ENCODE results near the gene MOV10.
"Not testable (repeated sequence)": the region's sequence is repeated elsewhere in the genome, so short reads cannot be mapped to it uniquely, and the experiment has no call there.

Gene MOV10

DNA sequence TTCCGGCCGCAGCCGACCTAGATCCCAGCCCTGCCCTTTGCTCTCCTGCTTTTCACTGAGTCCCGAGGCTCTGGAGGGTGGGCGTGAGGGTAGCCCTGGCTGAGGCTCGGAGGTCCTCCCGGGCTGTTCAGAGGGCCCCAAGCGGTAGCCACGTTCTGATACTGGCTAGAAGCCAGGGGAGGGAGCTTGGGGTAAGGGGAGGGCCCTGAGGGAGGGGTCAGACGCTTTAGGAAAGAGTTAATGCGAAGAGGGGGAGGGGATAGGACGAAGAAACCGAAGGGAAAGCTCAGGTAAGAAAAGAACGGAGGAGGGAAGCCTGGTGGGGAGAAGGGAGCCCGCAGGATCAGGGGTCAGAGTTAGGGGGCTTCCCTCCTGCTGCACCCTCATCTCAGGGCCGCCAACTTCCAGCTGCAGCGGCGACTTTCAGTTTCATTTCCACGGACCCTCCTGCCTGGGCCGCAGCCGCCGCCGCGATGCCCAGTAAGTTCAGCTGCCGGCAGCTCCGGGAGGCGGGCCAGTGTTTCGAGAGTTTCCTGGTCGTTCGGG is at the start of gene MOV10:
Gene MOV10 (plus strand): TSS at position 220 of the 546 bp plus-strand sequence. CDS start 254 bp downstream, at position 474.
- peak; percentile 80 for DNase-seq

DNA sequence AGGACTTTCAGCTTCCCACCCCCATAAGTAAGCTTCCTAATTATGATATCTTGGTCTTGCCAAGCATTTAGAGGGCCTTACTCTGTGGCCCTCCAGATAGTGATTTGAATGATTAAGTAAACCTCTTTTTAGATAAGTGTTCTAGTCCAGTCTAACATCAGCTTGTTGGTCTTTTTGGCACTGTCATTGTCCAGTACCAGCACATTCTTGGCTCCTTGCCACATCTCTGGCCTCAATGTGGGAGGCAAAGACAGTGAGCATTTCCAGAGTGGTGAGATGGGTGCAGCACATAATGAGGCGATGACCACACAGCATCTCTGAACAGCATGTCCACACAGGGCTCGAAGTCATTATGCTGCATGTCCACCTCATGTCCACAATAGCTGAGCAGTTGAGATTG is 48.8 kb upstream of the MOV10 start:
- DNase-seq: peak; percentile 9

DNA sequence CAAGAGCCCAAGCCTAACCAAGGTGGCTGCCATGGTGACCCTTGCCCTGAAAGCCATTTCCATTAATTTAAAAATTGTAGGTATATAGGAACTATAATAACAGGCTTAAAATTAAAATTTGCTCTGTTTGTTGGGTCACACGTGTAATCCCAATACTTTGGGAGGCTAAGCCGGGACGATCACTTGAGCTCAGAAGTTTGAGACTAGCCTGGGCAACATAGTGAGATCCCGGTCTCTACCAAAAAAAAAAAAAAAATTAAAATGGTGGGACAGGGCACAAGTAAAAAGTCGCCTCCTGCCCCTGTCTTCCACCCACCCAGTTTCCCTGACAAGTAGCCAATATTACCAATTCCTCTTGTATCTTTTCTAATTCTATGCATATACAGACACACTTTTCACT is 48.3 kb upstream of the MOV10 start:
- no peak for DNase-seq

- DNase-seq: no peak
Measured at GRCh38 chr1:112626887-112627286, 47.6 kb upstream of the MOV10 start.

GRCh38 chr1:112628516-112628915 is 45.9 kb upstream of the MOV10 start:
- DNase-seq: no peak

- DNase-seq: no peak
Measured at GRCh38 chr1:112629256-112629655, 45.2 kb upstream of the MOV10 start.

DNA sequence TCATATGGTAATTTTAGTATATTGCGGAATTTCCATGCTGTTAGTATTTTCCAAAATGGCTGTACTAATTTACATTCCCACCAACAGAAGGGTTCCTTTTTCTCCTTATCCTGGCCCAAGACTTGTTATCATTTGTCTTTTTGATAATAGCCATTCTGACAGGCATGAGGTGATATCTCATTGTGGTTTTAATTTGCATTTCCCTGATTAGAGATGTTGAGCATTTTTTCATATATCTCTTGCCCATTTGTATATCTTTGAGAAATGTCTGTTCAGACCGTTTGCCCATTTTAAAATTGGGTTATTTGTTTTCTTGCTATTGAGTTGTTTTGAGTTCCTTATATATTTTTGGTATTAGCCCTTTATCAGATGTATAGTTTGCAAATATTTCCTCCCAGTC is 40.8 kb upstream of the MOV10 start:
- DNase-seq: no peak

DNA sequence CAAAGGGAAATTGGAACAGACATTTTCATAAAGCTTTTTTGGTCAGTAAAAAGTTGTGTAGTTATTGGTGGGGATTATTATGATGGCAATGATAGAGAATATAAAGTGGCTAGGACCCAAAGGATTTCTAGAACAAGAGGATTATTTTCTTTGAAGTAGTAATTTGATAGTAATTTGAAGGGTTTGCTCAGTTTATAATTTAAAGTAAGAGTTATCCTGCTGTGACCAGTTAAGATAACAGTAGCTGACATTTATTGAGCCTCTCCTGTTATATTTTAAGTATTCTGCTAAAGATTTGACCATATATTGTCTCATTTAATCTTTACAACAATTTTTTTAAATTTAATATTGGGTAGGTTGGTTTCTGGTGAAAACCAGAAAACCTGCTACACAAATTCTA is 40.1 kb upstream of the MOV10 start:
- DNase-seq: no peak

- no peak for DNase-seq
Measured at GRCh38 chr1:112636056-112636455, 38.4 kb upstream of the MOV10 start.

GRCh38 chr1:112636597-112637253 is 37.7 kb upstream of the MOV10 start:
- DNase-seq: no peak

- DNase-seq: no peak
Measured at GRCh38 chr1:112637254-112638109, 37.0 kb upstream of the MOV10 start.

DNA sequence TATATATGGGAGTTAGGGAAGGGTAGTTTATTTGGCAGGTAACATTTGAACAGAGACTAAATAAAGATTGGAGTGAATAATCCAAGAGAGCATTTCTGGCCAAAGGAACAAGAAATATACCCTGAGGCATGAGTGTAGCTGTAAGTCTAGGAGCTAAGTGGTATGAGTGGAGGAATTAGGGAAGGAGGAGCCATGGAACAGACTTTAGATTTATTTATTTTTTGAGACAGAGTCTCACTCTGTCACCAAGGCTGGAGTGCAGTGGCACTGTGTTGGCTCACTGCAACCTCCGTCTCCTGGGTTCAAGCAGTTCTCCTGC is 36.4 kb upstream of the MOV10 start:
- DNase-seq: no peak

DNA sequence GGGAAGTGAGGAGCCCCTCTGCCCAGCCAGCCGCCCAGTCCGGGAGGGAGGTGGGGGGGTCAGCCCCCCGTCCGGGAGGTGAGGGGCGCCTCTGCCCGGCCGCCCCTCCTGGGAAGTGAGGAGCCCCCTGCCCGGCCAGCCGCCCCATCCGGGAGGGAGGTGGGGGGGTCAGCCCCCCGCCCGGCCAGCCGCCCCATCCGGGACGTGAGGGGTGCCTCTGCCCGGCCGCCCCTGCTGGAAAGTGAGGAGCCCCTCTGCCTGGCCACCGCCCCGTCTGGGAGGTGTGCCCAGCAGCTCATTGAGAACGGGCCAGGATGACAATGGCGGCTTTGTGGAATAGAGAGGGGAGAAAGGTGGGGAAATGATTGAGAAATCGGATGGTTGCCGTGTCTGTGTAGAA is 34.0 kb upstream of the MOV10 start:
- DNase-seq: not testable (repeated sequence)

- no peak for DNase-seq
Measured at GRCh38 chr1:112643080-112643479, 31.4 kb upstream of the MOV10 start.

- DNase-seq: no peak
Measured at GRCh38 chr1:112646225-112646624, 28.2 kb upstream of the MOV10 start.

- peak; percentile 6 for DNase-seq
Measured at GRCh38 chr1:112651205-112651604, 23.3 kb upstream of the MOV10 start.

- DNase-seq: no peak
Measured at GRCh38 chr1:112665857-112666256, 8.6 kb upstream of the MOV10 start.

DNA sequence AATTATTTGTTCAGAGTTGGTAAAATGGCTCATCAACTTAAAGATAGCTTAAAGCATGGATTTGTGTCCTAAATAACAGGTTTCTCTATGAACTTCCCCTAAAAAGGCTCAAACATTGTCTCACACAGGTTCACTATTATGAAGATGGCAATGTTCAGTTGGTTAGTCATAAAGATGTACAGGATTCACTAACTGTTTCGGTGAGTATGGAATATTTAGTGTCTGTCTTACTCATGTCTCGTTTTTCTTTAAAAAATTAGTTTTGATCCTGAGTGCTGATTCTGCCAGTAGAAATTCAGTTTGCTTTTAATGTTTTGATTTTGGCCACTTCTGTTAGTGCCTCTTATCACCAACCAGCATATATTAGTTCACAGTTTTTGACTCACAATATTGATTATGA is 7.5 kb upstream of the MOV10 start:
- DNase-seq: no peak

GRCh38 chr1:112672009-112672408 is 2.5 kb upstream of the MOV10 start:
- no peak for DNase-seq

DNA sequence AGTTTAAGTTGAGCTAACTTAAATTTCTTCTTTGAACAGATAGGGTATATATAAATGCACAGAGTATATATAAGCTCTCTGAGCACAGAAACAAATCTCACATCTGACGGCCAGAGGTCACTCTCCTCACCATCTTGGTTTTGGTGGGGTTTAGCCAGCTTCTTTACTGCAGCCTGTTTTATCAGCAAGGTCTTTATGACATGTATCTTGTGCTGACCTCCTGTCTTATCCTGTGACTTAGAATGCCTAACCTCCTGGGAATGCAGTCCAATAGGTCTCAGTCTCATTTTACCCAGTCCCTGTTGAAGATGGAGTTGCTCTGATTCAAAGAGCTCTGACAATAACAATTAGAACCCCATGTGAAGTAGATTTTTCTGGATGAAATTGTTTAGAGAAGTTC is 1.6 kb upstream of the MOV10 start:
- DNase-seq: no peak

- DNase-seq: peak; percentile 51
Measured at GRCh38 chr1:112673592-112674439, 643 bp upstream of the MOV10 start.

GRCh38 chr1:112674986-112675727 is 698 bp downstream of the MOV10 start:
- peak; percentile 31 for DNase-seq
